GM12878 (cell line): Measurements from ENCODE around the gene GPR61. TPM values are rescaled to one million over a fixed set of nuclear protein-coding genes. Genes with fewer than 3 reads are reported as not detected.
A peak's percentile ranks its signal among the peaks of the same experiment; 100 is the strongest.

Experiments used
- ATF7 ChIP-seq: fragments of 450-650 bp; IDR thresholded peaks from 2 replicates; pipeline ENCODE4 v1.6.1; 2016; ENCODE audit warnings: low read depth, mild to moderate bottlenecking
- CHD2 ChIP-seq: IDR thresholded peaks from 2 replicates; pipeline ENCODE4 v1.6.1; 2011; ENCODE audit warnings: low read depth, low read length, improper control_type of control experiment, borderline replicate concordance
- EGR1 ChIP-seq, 2 experiments: IDR thresholded peaks; 1 replicate in 1 of 2; 2 replicates in 1 of 2; pipeline ENCODE4 v1.6.1; 2011 to 2012; ENCODE audit warnings: low read depth in 2 of 2, low read length in 2 of 2, borderline replicate concordance in 1 of 2, mild to moderate bottlenecking in 1 of 2, moderate library complexity in 1 of 2
- MTA3 ChIP-seq: IDR thresholded peaks from 2 replicates; pipeline ENCODE4 v1.6.1; 2012; ENCODE audit warnings: low read length, inconsistent platforms, borderline replicate concordance
- NFYA ChIP-seq: IDR thresholded peaks from 2 replicates; pipeline ENCODE4 v1.6.1; 2011; ENCODE audit warnings: low read depth, mild to moderate bottlenecking, low read length, improper control_type of control experiment, borderline replicate concordance
- NR2C1 ChIP-seq: fragments of 450-650 bp; IDR thresholded peaks from 2 replicates; pipeline ENCODE4 v1.6.1; 2017; ENCODE audit warnings: antibody characterized with exemption, mild to moderate bottlenecking, moderate library complexity
- NR2F1 ChIP-seq: fragments of 450-650 bp; conservative IDR thresholded peaks from 2 replicates; pipeline ENCODE4 v1.6.1; 2017; ENCODE audit warnings: mild to moderate bottlenecking
- PML ChIP-seq: IDR thresholded peaks from 2 replicates; pipeline ENCODE4 v1.6.1; 2012; ENCODE audit warnings: low read length, inconsistent platforms
- RAD51 ChIP-seq: fragments of 450-650 bp; IDR thresholded peaks from 2 replicates; pipeline ENCODE4 v1.6.1; 2016; ENCODE audit warnings: moderate library complexity, mild to moderate bottlenecking, inconsistent platforms
- RELB ChIP-seq: fragments of 450-650 bp; IDR thresholded peaks from 2 replicates; pipeline ENCODE4 v1.6.1; 2017; ENCODE audit warnings: low read depth, mild to moderate bottlenecking, moderate library complexity
- RFX5 ChIP-seq: IDR thresholded peaks from 2 replicates; pipeline ENCODE4 v1.6.1; 2011; ENCODE audit warnings: low read depth, low read length, improper control_type of control experiment
- SPI1 ChIP-seq: IDR thresholded peaks from 2 replicates; pipeline ENCODE4 v1.6.1; 2011; ENCODE audit warnings: low read depth, mild to moderate bottlenecking, low read length, moderate library complexity, borderline replicate concordance; ENCODE audit not compliant: insufficient read depth
- TBL1XR1 ChIP-seq: IDR thresholded peaks from 2 replicates; pipeline ENCODE4 v1.6.1; 2012; ENCODE audit warnings: low read depth, low read length, improper control_type of control experiment
- YY1 ChIP-seq: IDR thresholded peaks from 2 replicates; pipeline ENCODE4 v1.6.1; 2011; ENCODE audit warnings: low read depth, mild to moderate bottlenecking, low read length
- ZBED1 ChIP-seq: IDR thresholded peaks from 2 replicates; pipeline ENCODE4 v1.6.1; 2016; ENCODE audit warnings: borderline replicate concordance
- polyA plus RNA-seq, 11 experiments: library from polyadenylated mRNA; depleted of rRNA in 4 of 11; unstranded in 6 of 11; stranded (reverse) in 5 of 11; fragments of >200 nt; fragmentation: Nextera tagmentation in 4 of 11; fragmentation: Illumina TruSeq in 1 of 11; extraction: Ambion mirVana in 4 of 11; extraction: Trizol in 1 of 11; gene quantifications; 1 replicate in 1 of 11; 2 replicates in 10 of 11; pipeline versions ENCODE4 v1.2.1 to v1.2.3, GENCODE V29; 2011 to 2016; ENCODE audit warnings: inconsistent platforms in 2 of 11, missing spikeins in 2 of 11, low read depth in 1 of 11
- total RNA-seq, 4 experiments: library from RNA; depleted of rRNA in 3 of 4; stranded (reverse); fragments of >200 nt in 3 of 4; fragmentation: Illumina TruSeq in 1 of 4; extraction: Trizol in 1 of 4; gene quantifications; 2 replicates each; pipeline versions ENCODE4 v1.2.1 to v1.2.3, GENCODE V29; 2013 to 2021
- TF ChIP-seq, protein P1 (sequence below): fragments of 450-650 bp; IDR thresholded peaks from 2 replicates; pipeline ENCODE4 v1.6.1; 2017; ENCODE audit warnings: borderline replicate concordance
- TF ChIP-seq, protein P2 (sequence below): IDR thresholded peaks from 2 replicates; pipeline ENCODE4 v1.6.1; 2011; ENCODE audit warnings: borderline replicate concordance, low read depth, mild to moderate bottlenecking, moderate library complexity, low read length; ENCODE audit not compliant: insufficient read depth, poor library complexity, severe bottlenecking
- TF ChIP-seq, protein P3 (sequence below): fragments of 450-650 bp; IDR thresholded peaks from 2 replicates; pipeline ENCODE4 v1.6.1; 2018; ENCODE audit warnings: mild to moderate bottlenecking, low read depth, moderate library complexity; ENCODE audit not compliant: partially characterized antibody
- TF ChIP-seq, protein P4 (sequence below): IDR thresholded peaks from 2 replicates; pipeline ENCODE4 v1.6.1; 2012; ENCODE audit warnings: low read depth, low read length, improper control_type of control experiment
- TF ChIP-seq, protein P5 (sequence below): fragments of 450-650 bp; conservative IDR thresholded peaks from 2 replicates; pipeline ENCODE4 v1.6.1; 2017; ENCODE audit warnings: mild to moderate bottlenecking, moderate library complexity

Gene GPR61
- total and polyA plus RNA-seq, 10 of the 15 experiments (the other 5 are each of a cell fraction or from before 2014, with no cell fraction given): 0.19 to 1.1 (median 0.35) TPM; not detected in 2

GRCh38 chr1:109493805-109494539, 45.7 kb upstream of the GPR61 start, which contains the start of gene CYB561D1 (continued):
- TF ChIP-seq PML: peak; percentile 76
- no peak for TF ChIP-seq RAD51
- no peak; the same call in 1 of the 2 replicates for TF ChIP-seq RFX5
- TF ChIP-seq, protein P1, sequence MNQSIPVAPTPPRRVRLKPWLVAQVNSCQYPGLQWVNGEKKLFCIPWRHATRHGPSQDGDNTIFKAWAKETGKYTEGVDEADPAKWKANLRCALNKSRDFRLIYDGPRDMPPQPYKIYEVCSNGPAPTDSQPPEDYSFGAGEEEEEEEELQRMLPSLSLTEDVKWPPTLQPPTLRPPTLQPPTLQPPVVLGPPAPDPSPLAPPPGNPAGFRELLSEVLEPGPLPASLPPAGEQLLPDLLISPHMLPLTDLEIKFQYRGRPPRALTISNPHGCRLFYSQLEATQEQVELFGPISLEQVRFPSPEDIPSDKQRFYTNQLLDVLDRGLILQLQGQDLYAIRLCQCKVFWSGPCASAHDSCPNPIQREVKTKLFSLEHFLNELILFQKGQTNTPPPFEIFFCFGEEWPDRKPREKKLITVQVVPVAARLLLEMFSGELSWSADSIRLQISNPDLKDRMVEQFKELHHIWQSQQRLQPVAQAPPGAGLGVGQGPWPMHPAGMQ: no peak
- TF ChIP-seq CHD2: peak; percentile 98
- TF ChIP-seq, protein P2, sequence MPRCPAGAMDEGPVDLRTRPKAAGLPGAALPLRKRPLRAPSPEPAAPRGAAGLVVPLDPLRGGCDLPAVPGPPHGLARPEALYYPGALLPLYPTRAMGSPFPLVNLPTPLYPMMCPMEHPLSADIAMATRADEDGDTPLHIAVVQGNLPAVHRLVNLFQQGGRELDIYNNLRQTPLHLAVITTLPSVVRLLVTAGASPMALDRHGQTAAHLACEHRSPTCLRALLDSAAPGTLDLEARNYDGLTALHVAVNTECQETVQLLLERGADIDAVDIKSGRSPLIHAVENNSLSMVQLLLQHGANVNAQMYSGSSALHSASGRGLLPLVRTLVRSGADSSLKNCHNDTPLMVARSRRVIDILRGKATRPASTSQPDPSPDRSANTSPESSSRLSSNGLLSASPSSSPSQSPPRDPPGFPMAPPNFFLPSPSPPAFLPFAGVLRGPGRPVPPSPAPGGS: no peak
- TF ChIP-seq RELB: peak; percentile 83
- no peak; the same call in 1 of the 2 replicates for TF ChIP-seq NR2F1
- TF ChIP-seq ZBED1: no peak
- no peak for TF ChIP-seq NR2C1
- TF ChIP-seq, protein P3, sequence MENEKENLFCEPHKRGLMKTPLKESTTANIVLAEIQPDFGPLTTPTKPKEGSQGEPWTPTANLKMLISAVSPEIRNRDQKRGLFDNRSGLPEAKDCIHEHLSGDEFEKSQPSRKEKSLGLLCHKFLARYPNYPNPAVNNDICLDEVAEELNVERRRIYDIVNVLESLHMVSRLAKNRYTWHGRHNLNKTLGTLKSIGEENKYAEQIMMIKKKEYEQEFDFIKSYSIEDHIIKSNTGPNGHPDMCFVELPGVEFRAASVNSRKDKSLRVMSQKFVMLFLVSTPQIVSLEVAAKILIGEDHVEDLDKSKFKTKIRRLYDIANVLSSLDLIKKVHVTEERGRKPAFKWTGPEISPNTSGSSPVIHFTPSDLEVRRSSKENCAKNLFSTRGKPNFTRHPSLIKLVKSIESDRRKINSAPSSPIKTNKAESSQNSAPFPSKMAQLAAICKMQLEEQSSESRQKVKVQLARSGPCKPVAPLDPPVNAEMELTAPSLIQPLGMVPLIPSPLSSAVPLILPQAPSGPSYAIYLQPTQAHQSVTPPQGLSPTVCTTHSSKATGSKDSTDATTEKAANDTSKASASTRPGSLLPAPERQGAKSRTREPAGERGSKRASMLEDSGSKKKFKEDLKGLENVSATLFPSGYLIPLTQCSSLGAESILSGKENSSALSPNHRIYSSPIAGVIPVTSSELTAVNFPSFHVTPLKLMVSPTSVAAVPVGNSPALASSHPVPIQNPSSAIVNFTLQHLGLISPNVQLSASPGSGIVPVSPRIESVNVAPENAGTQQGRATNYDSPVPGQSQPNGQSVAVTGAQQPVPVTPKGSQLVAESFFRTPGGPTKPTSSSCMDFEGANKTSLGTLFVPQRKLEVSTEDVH: no peak
- TF ChIP-seq YY1: peak; percentile 62
- TF ChIP-seq, protein P4, sequence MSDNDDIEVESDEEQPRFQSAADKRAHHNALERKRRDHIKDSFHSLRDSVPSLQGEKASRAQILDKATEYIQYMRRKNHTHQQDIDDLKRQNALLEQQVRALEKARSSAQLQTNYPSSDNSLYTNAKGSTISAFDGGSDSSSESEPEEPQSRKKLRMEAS: peak; percentile 63; the same call in 1 of the 2 replicates
- no peak for TF ChIP-seq TBL1XR1
- TF ChIP-seq MTA3: no peak
- no peak for TF ChIP-seq SPI1
- peak; percentile 41; the same call in 1 of the 2 replicates for TF ChIP-seq ATF7
- peak; percentile 20 to 96 for TF ChIP-seq EGR1 (IDR thresholded peaks at IDR 0.05; ENCODE audit: borderline replicate concordance in 1 of 2, low read depth in 2 of 2, low read length in 2 of 2)
- TF ChIP-seq NFYA: no peak
- TF ChIP-seq, protein P5, sequence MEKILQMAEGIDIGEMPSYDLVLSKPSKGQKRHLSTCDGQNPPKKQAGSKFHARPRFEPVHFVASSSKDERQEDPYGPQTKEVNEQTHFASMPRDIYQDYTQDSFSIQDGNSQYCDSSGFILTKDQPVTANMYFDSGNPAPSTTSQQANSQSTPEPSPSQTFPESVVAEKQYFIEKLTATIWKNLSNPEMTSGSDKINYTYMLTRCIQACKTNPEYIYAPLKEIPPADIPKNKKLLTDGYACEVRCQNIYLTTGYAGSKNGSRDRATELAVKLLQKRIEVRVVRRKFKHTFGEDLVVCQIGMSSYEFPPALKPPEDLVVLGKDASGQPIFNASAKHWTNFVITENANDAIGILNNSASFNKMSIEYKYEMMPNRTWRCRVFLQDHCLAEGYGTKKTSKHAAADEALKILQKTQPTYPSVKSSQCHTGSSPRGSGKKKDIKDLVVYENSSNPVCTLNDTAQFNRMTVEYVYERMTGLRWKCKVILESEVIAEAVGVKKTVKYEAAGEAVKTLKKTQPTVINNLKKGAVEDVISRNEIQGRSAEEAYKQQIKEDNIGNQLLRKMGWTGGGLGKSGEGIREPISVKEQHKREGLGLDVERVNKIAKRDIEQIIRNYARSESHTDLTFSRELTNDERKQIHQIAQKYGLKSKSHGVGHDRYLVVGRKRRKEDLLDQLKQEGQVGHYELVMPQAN: peak; percentile 97
